GM12892 (cell line): ENCODE measurements around the gene CPED1.

Experiments used
- DNase-seq: peaks from one replicate; pipeline ENCODE4 v3.0.0; 2011; ENCODE audit not compliant: insufficient read length
- FAIRE-seq: peaks from 2 replicates; lab custom pipeline; 2011; peaks lifted over from hg19 to GRCh38; lab: Jason Lieb, UNC
- POLR2A ChIP-seq: IDR thresholded peaks from 2 replicates; pipeline ENCODE4 v1.6.1; 2011; ENCODE audit warnings: low read depth, low read length, control low read depth
- POLR2AphosphoS5 ChIP-seq: IDR thresholded peaks from 2 replicates; pipeline ENCODE4 v1.6.1; 2011; ENCODE audit warnings: low read depth, low read length, control low read depth
- TAF1 ChIP-seq: IDR thresholded peaks from 2 replicates; pipeline ENCODE4 v1.6.1; 2011; ENCODE audit warnings: low read depth, mild to moderate bottlenecking, control low read depth, low read length, borderline replicate concordance

Gene CPED1

GRCh38 chr7:121041516-121042148 is 53.1 kb downstream of the CPED1 start:
- TF ChIP-seq POLR2AphosphoS5, result no peak
- TF ChIP-seq POLR2A, result no peak
- TF ChIP-seq TAF1, result no peak
- no peak for DNase-seq
- FAIRE-seq, result no peak

- TF ChIP-seq POLR2AphosphoS5 (no peak), POLR2A (no peak), TAF1 (no peak)
- FAIRE-seq, result no peak
Measured at GRCh38 chr7:121042195-121042594, 53.7 kb downstream of the CPED1 start.

GRCh38 chr7:121042899-121043298 is 54.4 kb downstream of the CPED1 start:
- DNase-seq, result no peak
- no peak for TF ChIP-seq TAF1
- TF ChIP-seq POLR2AphosphoS5, result no peak
- FAIRE-seq, result no peak

More at GRCh38 chr7:121042195-121042594, 53.7 kb downstream of the CPED1 start:
- DNase-seq, result no peak

- DNase-seq (no peak), FAIRE-seq (no peak)
- TF ChIP-seq POLR2A (no peak), TAF1 (no peak), POLR2AphosphoS5 (no peak)
Measured at GRCh38 chr7:121043314-121044234, 55.1 kb downstream of the CPED1 start.

- TF ChIP-seq TAF1 (no peak), POLR2AphosphoS5 (no peak), POLR2A (no peak)
- FAIRE-seq (no peak), DNase-seq (no peak)
Measured at GRCh38 chr7:121045090-121045489, 56.6 kb downstream of the CPED1 start.

GRCh38 chr7:121046009-121046408 is 57.5 kb downstream of the CPED1 start:
- no peak for DNase-seq
- no peak for TF ChIP-seq TAF1
- no peak for TF ChIP-seq POLR2AphosphoS5
- TF ChIP-seq POLR2A, result no peak
- FAIRE-seq, result no peak

GRCh38 chr7:121046893-121047468 is 58.5 kb downstream of the CPED1 start:
- FAIRE-seq (no peak), DNase-seq (no peak)
- no peak for TF ChIP-seq POLR2AphosphoS5
- no peak for TF ChIP-seq POLR2A
- no peak for TF ChIP-seq TAF1

GRCh38 chr7:121048195-121048594 is 59.7 kb downstream of the CPED1 start:
- TF ChIP-seq POLR2AphosphoS5 (no peak), POLR2A (no peak), TAF1 (no peak)
- DNase-seq, result no peak
- FAIRE-seq, result no peak

DNA sequence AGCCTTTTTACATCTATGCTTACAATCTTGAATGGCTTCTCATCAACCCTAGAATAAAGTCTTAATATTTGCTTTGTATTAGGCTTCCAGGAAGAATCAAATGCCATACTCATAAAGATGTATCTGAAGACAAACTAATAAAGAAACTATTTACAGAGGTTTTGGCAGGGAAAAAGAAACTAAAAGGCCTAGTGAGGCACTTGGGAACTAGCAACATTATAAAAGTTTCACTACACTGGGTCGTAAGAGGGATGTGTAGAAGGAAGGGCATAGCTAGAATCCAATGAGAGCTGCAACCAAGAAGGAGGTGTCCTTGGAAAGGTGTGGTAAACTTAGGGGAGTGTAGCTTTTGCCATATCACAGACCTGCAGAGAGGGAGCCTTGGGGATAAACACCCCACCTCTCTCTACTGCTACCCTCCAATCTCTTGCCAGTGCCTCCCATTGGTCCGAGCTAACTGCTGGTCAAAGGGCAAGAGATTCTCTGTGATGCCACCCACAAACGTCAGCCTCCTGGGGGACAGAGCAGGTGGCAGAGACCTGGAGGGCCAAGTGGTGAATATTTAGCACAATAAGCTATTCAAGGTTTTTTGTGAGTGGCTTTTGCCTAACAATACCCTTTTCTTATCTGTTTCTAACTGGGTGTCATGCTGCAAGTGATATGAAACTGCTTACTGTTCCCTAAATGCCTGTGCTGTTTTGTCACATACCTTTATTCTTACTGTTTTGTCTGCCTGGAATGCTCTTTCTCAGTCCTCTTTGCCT is 60.7 kb downstream of the CPED1 start:
- no peak for DNase-seq
- FAIRE-seq, result no peak

DNA sequence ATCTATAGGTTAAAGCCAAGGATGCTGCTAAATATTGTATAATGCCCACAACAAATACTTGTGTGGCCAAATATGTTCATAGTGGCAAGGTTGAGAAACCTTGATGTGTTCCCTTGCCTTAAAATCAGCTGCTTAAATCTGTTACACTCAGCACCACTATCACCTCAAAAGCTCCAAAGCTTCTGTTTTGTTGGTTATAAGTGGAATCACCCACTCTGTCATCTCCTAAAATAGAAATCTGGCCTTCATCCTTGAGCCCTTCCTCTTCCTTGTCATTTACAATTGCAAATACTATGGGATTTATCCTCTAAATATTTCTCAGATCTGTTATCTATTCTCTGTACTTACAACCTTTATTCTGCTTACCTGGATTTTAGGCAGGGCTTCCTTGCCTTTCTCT is 61.4 kb downstream of the CPED1 start:
- no peak for TF ChIP-seq POLR2A
- TF ChIP-seq POLR2AphosphoS5, result no peak
- no peak for TF ChIP-seq TAF1
- DNase-seq (no peak), FAIRE-seq (no peak)

More for the DNA sequence above, 60.7 kb downstream of the CPED1 start:
- TF ChIP-seq TAF1 (no peak), POLR2A (no peak), POLR2AphosphoS5 (no peak)

DNA sequence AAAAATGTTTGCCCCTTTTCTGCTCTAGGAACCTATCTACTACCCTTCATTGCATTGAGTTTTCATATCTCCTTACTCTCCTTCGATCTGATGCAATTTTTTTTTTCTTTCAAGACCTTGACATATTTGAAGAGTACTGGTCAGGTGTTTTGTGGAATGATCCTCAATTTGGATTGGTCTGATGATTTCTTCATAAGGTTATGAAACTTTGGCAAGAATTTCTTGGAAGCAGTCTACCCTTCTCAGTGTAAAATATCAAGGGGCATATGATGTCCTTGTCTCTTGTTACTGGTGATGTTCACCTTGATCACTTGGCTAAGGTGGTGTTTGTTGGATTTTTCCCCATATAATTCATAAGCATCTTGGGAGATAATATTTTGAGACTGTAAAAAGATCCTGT is 64.7 kb downstream of the CPED1 start:
- FAIRE-seq (no peak), DNase-seq (no peak)
- TF ChIP-seq TAF1 (no peak), POLR2A (no peak), POLR2AphosphoS5 (no peak)
